Ishikawa (cell line): ENCODE measurements around the gene OR2D2.

Experiments used
- CEBPB ChIP-seq: IDR thresholded peaks from 2 replicates; pipeline ENCODE4 v1.6.1; 2012
- NFIC ChIP-seq: IDR thresholded peaks from 2 replicates; pipeline ENCODE4 v1.6.1; 2012
- RAD21 ChIP-seq: IDR thresholded peaks from 2 replicates; pipeline ENCODE4 v1.6.1; 2012; ENCODE audit warnings: low read depth
- TAF1 ChIP-seq: IDR thresholded peaks from 2 replicates; pipeline ENCODE4 v1.6.1; 2012; ENCODE audit warnings: low read depth, mild to moderate bottlenecking
- ZBTB7A ChIP-seq: IDR thresholded peaks from 2 replicates; pipeline ENCODE4 v1.6.1; 2012; ENCODE audit warnings: low read depth
- TF ChIP-seq, protein P1 (sequence below): IDR thresholded peaks from 2 replicates; pipeline ENCODE4 v1.6.1; 2012; ENCODE audit warnings: low read depth, mild to moderate bottlenecking
- TF ChIP-seq, protein P2 (sequence below): IDR thresholded peaks from 2 replicates; pipeline ENCODE4 v1.6.1; 2012

DNA sequence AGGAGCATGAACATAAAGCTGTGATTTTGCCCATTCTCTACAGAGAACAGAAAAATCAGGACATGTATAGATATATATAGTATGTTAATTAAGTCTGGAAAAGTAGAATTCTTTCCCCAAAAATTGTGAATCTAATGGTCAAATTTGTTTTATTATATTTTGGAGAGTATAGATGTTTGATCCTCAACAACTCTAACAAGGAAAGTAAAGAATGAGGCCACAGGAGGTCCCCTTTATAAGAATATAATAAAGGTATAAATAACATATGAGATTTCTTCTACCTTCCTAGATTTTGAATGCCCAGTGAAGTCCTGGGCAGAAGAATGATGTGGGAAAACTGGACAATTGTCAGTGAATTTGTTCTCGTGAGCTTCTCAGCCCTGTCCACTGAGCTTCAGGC lies 16.0 kb downstream of the OR2D2 start, which contains the start of gene OR10A4:
- TF ChIP-seq, protein P1, sequence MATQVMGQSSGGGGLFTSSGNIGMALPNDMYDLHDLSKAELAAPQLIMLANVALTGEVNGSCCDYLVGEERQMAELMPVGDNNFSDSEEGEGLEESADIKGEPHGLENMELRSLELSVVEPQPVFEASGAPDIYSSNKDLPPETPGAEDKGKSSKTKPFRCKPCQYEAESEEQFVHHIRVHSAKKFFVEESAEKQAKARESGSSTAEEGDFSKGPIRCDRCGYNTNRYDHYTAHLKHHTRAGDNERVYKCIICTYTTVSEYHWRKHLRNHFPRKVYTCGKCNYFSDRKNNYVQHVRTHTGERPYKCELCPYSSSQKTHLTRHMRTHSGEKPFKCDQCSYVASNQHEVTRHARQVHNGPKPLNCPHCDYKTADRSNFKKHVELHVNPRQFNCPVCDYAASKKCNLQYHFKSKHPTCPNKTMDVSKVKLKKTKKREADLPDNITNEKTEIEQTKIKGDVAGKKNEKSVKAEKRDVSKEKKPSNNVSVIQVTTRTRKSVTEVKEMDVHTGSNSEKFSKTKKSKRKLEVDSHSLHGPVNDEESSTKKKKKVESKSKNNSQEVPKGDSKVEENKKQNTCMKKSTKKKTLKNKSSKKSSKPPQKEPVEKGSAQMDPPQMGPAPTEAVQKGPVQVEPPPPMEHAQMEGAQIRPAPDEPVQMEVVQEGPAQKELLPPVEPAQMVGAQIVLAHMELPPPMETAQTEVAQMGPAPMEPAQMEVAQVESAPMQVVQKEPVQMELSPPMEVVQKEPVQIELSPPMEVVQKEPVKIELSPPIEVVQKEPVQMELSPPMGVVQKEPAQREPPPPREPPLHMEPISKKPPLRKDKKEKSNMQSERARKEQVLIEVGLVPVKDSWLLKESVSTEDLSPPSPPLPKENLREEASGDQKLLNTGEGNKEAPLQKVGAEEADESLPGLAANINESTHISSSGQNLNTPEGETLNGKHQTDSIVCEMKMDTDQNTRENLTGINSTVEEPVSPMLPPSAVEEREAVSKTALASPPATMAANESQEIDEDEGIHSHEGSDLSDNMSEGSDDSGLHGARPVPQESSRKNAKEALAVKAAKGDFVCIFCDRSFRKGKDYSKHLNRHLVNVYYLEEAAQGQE: no peak
- TF ChIP-seq ZBTB7A (no peak), NFIC (no peak), CEBPB (no peak), TAF1 (no peak), RAD21 (no peak)
- TF ChIP-seq, protein P2, sequence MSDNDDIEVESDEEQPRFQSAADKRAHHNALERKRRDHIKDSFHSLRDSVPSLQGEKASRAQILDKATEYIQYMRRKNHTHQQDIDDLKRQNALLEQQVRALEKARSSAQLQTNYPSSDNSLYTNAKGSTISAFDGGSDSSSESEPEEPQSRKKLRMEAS: no peak
